GM21737 (cell line): Measurements from ENCODE around the gene NTMT1.

ENCODE experiments used
- ATAC-seq: cut with Tn5 transposase; IDR thresholded peaks from one replicate; pipeline ENCODE4 v1.9.1; 2021; ENCODE audit warnings: mild to moderate bottlenecking, moderate library complexity; ENCODE audit not compliant: unreplicated experiment

NTMT1 gene

GRCh38 chr9:129596541-129597331 is 29.2 kb upstream of the NTMT1 start:
- no peak for ATAC-seq

GRCh38 chr9:129597355-129598088 is 28.4 kb upstream of the NTMT1 start:
- ATAC-seq = no peak

- no peak for ATAC-seq
Measured at GRCh38 chr9:129598089-129598596, 27.8 kb upstream of the NTMT1 start.

- no peak for ATAC-seq
Measured at GRCh38 chr9:129601082-129601674, 24.8 kb upstream of the NTMT1 start.

GRCh38 chr9:129602598-129603415 is 23.2 kb upstream of the NTMT1 start:
- ATAC-seq = no peak

GRCh38 chr9:129604056-129604765 is 21.8 kb upstream of the NTMT1 start:
- no peak for ATAC-seq

GRCh38 chr9:129604766-129605163 is 21.2 kb upstream of the NTMT1 start:
- no peak for ATAC-seq

GRCh38 chr9:129606161-129607026 is 19.6 kb upstream of the NTMT1 start:
- no peak for ATAC-seq

GRCh38 chr9:129607027-129607387 is 19.0 kb upstream of the NTMT1 start:
- no peak for ATAC-seq

- ATAC-seq = no peak
Measured at GRCh38 chr9:129608561-129609481, 17.1 kb upstream of the NTMT1 start.

GRCh38 chr9:129609486-129610212 is 16.3 kb upstream of the NTMT1 start:
- ATAC-seq = no peak

- no peak for ATAC-seq
Measured at GRCh38 chr9:129610213-129610472, 15.8 kb upstream of the NTMT1 start.

GRCh38 chr9:129610473-129611306 is 15.3 kb upstream of the NTMT1 start:
- ATAC-seq = no peak

- ATAC-seq = no peak
Measured at GRCh38 chr9:129611307-129611800, 14.6 kb upstream of the NTMT1 start.

- ATAC-seq = no peak
Measured at GRCh38 chr9:129612123-129612522, 13.8 kb upstream of the NTMT1 start.

GRCh38 chr9:129612815-129613519 is 13.0 kb upstream of the NTMT1 start:
- ATAC-seq = no peak
